ENCODE data around the gene SERPINB1.

- TF ChIP-seq CTCF (conservative IDR thresholded peaks at IDR 0.05; ENCODE audit: low read depth, low read length) (no peak), EZH2 (IDR thresholded peaks at IDR 0.05; ENCODE audit: low read length, unreplicated experiment) (no peak), EZH2phosphoT487 (IDR thresholded peaks at IDR 0.05; ENCODE audit: borderline replicate concordance, low read length) (no peak)
These were observed 31.0 kb upstream of the SERPINB1 start for GRCh38 chr6:2872423-2873358.

Measured in PC-3 (cell line).